ENCODE measurements around the gene SGCD.

The SGCD gene

DNA sequence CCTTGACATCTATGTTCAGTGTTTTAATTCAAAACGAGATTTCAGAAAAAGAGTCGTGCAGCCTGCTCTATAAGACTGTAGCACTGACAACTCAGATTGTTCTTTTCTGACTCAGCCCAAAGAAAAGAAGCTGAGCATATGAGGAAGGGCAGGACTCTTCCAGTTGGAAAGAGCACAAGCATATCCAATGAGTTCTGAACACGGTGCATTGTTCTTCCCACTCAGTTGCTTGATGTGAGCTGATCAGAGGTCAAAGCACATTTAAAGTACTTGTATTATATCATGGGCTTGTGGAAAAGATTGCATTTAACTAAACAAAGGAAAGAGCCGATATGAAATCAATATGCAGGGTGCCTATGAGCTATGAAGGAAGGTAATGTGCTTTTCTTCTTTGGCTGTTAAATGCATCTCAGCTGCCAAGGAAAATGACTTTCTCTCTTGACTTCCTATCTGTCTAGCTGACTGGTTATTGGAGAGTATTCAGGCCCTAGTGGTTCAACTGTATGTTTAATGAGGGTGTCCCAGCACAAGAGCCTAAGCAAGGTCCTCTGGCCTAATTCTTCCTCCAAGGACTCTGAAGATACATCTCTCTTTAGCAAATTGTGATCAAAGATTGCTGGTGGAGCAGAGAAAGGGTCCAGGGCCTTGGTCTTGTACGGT, 296.5 kb downstream of the SGCD start:
- H3K9me3 ChIP-seq (ENCODE audit: control insufficient read depth, low read length), result no peaks in the 10 kb centered on the region
- H3K4me1 ChIP-seq (ENCODE audit: control insufficient read depth, insufficient read depth, low read length, poor library complexity, severe bottlenecking), result no peaks in the 10 kb centered on the region
- H3K36me3 ChIP-seq (ENCODE audit: control insufficient read depth, insufficient read depth, low read length), result no peaks in the 10 kb centered on the region
- no peaks in the 10 kb centered on the region for H3K27me3 ChIP-seq (replicated peaks; ENCODE audit: control insufficient read depth, insufficient read depth, low read length, poor library complexity, severe bottlenecking)
- H3K4me3 ChIP-seq (ENCODE audit: insufficient read depth, low read depth, low read length, poor library complexity, severe bottlenecking), result no peak overlapping the region
- no peak for DNase-seq
- H3K27ac ChIP-seq (ENCODE audit: insufficient read depth, low read length, poor library complexity, severe bottlenecking), result no peak overlapping the region

DNA sequence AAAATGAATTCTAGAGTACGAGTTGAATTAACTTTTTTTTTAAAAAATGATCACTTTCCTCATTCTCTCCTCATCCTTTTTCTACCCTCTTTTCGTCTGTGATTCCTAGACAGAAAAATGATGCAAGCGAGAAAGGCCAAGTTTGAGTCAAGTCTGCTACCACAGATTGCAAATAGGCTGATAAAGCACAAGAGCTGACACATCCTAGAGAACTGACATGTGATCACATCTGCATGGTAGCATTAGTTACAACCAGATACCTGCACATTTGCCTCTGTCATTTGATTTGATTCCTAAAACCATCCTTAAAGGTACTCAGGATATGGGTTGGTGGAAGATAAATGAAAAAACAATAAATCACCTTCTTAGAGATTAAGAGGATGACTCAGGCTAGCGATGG, 297.7 kb downstream of the SGCD start:
- no peaks in the 10 kb centered on the region for H3K27me3 ChIP-seq (replicated peaks; ENCODE audit: control insufficient read depth, insufficient read depth, low read length, poor library complexity, severe bottlenecking)
- no peaks in the 10 kb centered on the region for H3K36me3 ChIP-seq (ENCODE audit: control insufficient read depth, insufficient read depth, low read length)
- H3K9me3 ChIP-seq (ENCODE audit: control insufficient read depth, low read length), result no peaks in the 10 kb centered on the region
- no peak for DNase-seq
- H3K4me3 ChIP-seq (ENCODE audit: insufficient read depth, low read depth, low read length, poor library complexity, severe bottlenecking), result no peak overlapping the region
- no peaks in the 10 kb centered on the region for H3K4me1 ChIP-seq (ENCODE audit: control insufficient read depth, insufficient read depth, low read length, poor library complexity, severe bottlenecking)
- H3K27ac ChIP-seq (ENCODE audit: insufficient read depth, low read length, poor library complexity, severe bottlenecking), result no peak overlapping the region

DNA sequence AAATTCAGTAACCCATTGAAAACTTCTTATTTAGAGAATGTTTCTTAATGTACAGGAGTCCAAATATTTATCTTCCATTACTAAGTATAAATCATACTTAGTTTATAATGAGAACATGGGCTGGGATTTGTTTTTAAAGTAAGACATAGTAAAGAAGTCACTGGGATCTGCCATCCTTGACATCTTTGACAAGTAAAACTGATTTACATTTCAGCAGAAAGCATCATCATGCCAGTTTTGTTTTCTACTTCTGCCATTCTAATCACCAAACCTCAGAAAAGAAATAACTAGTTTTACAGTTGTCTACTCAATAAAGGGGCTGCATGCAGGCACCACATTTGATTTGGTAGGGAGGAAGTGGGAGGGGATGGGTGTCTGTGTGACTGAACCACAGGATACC, 301.5 kb downstream of the SGCD start:
- no peak overlapping the region for H3K4me3 ChIP-seq (ENCODE audit: insufficient read depth, low read depth, low read length, poor library complexity, severe bottlenecking)
- H3K27ac ChIP-seq (ENCODE audit: insufficient read depth, low read length, poor library complexity, severe bottlenecking), result no peak overlapping the region
- H3K27me3 ChIP-seq (replicated peaks; ENCODE audit: control insufficient read depth, insufficient read depth, low read length, poor library complexity, severe bottlenecking), result no peaks in the 10 kb centered on the region
- no peaks in the 10 kb centered on the region for H3K36me3 ChIP-seq (ENCODE audit: control insufficient read depth, insufficient read depth, low read length)
- H3K9me3 ChIP-seq (ENCODE audit: control insufficient read depth, low read length), result no peaks in the 10 kb centered on the region
- H3K4me1 ChIP-seq (ENCODE audit: control insufficient read depth, insufficient read depth, low read length, poor library complexity, severe bottlenecking), result no peaks in the 10 kb centered on the region
- DNase-seq, result no peak

DNA sequence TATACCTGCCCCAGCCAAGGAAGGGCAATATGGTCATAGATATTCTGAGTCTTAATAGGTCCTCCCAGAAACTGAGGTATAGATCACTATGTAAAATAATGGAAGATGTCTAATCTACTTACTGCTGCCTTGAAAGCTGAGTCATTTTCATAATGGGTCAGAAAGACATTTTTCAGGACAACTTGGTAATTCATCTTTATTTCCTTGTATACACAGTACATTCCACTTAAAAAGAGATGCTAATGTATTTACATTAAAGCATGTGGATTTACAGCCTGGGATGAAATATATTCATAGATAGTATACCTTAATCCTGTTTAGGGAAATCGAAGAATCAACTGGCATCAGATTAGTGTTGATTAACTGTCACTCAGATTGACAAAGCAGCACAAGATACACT, 304.0 kb downstream of the SGCD start:
- Histone ChIP-seq H3K27ac (ENCODE audit: insufficient read depth, low read length, poor library complexity, severe bottlenecking) (no peak overlapping the region), H3K9me3 (ENCODE audit: control insufficient read depth, low read length) (no peaks in the 10 kb centered on the region), H3K4me3 (ENCODE audit: insufficient read depth, low read depth, low read length, poor library complexity, severe bottlenecking) (no peak overlapping the region), H3K4me1 (ENCODE audit: control insufficient read depth, insufficient read depth, low read length, poor library complexity, severe bottlenecking) (no peaks in the 10 kb centered on the region), H3K36me3 (ENCODE audit: control insufficient read depth, insufficient read depth, low read length) (no peaks in the 10 kb centered on the region), H3K27me3 (replicated peaks; ENCODE audit: control insufficient read depth, insufficient read depth, low read length, poor library complexity, severe bottlenecking) (no peaks in the 10 kb centered on the region)
- no peak for DNase-seq

DNA sequence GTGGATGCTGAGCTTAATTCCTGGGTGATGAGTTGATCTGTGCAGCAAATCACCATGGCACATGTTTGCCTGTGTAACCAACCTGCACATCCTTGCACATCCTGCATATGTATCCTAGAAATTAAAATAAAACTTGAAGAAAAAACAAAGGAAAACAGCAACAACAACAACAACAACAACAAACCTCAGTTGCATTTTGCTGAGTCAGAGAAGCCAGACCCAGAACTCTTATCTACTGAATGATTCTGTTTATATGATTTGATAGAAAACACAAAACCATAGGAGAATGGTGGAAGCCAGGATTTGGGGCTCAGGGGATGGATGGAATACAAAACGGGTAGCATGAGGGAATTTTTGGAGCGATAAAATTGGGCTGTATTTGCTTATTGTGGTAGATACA, 307.3 kb downstream of the SGCD start:
- Histone ChIP-seq H3K9me3 (ENCODE audit: control insufficient read depth, low read length) (no peaks in the 10 kb centered on the region), H3K4me1 (ENCODE audit: control insufficient read depth, insufficient read depth, low read length, poor library complexity, severe bottlenecking) (no peaks in the 10 kb centered on the region), H3K27ac (ENCODE audit: insufficient read depth, low read length, poor library complexity, severe bottlenecking) (no peak overlapping the region), H3K27me3 (replicated peaks; ENCODE audit: control insufficient read depth, insufficient read depth, low read length, poor library complexity, severe bottlenecking) (no peaks in the 10 kb centered on the region), H3K36me3 (ENCODE audit: control insufficient read depth, insufficient read depth, low read length) (no peaks in the 10 kb centered on the region), H3K4me3 (ENCODE audit: insufficient read depth, low read depth, low read length, poor library complexity, severe bottlenecking) (no peak overlapping the region)
- DNase-seq, result no peak

DNA sequence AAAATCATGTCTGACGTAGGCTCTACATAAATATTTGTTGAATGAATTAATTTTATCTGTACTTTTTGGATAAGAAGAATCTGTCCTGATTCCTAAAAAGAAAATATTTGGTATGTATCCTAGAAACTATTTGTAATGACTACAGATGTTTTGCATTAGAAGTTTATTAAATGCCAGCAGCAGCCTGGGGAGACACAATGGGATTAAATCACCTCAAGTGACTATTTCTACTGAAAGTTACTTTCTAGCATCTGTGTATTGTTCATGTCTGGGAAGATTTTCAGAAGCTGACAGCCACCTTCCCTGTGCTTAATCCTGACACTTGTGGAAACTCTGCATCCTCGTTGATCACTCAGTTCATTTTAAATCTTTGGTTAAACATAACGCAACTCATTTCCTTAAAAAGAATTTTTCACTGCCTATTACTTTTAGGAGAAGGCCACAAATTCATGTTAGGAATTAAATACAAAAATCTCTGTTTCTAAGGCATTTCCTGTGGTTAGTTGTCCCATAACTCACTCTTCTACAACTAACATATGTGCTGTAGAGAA, 313.8 kb downstream of the SGCD start:
- Histone ChIP-seq H3K9me3 (ENCODE audit: control insufficient read depth, low read length) (no peaks in the 10 kb centered on the region), H3K27me3 (replicated peaks; ENCODE audit: control insufficient read depth, insufficient read depth, low read length, poor library complexity, severe bottlenecking) (no peaks in the 10 kb centered on the region), H3K4me3 (ENCODE audit: insufficient read depth, low read depth, low read length, poor library complexity, severe bottlenecking) (no peak overlapping the region), H3K27ac (ENCODE audit: insufficient read depth, low read length, poor library complexity, severe bottlenecking) (no peak overlapping the region), H3K4me1 (ENCODE audit: control insufficient read depth, insufficient read depth, low read length, poor library complexity, severe bottlenecking) (no peaks in the 10 kb centered on the region), H3K36me3 (ENCODE audit: control insufficient read depth, insufficient read depth, low read length) (no peaks in the 10 kb centered on the region)
- DNase-seq, result no peak

DNA sequence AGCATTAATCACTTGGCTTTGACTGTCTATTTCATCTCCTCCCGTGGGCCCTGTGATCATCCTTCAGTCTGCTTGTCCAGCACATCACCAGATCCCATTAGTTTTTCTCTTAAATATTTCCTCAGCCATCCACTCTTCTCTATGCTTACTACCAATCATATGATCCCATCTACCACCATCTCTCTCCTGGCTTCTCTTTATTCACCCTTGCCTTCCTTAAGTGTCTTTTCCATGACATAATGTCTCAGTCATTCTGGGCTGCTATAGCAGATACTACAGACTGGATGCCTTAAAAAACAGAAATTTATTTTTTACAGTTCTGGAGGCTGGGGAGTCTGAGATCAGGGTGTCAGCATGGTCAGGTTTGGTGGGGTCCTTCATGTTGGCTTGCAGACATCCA, 314.7 kb downstream of the SGCD start:
- no peak for DNase-seq
- Histone ChIP-seq H3K36me3 (ENCODE audit: control insufficient read depth, insufficient read depth, low read length) (no peaks in the 10 kb centered on the region), H3K27me3 (replicated peaks; ENCODE audit: control insufficient read depth, insufficient read depth, low read length, poor library complexity, severe bottlenecking) (no peaks in the 10 kb centered on the region), H3K9me3 (ENCODE audit: control insufficient read depth, low read length) (no peaks in the 10 kb centered on the region), H3K27ac (ENCODE audit: insufficient read depth, low read length, poor library complexity, severe bottlenecking) (no peak overlapping the region), H3K4me1 (ENCODE audit: control insufficient read depth, insufficient read depth, low read length, poor library complexity, severe bottlenecking) (no peaks in the 10 kb centered on the region), H3K4me3 (ENCODE audit: insufficient read depth, low read depth, low read length, poor library complexity, severe bottlenecking) (no peak overlapping the region)

DNA sequence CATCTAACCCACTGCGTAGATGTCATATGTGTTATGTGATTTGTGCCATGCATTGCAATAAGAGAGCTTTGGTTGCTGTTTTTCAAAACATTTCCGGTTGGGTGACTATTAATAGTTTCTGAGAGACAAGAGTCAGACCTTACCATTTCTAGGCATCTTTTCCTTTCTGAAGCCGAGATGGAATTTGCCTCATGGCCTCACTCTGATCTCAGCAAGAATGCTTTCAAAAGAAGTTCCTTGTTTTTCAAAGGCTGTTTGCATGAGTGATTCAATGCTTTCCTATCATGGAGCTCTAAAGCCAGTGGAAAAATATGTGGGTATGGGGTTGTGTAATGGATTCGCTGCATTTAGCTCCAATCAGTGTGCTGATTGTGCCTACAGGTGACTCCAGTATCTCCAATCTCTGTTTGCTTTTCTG, 320.1 kb downstream of the SGCD start:
- no peak overlapping the region for H3K27ac ChIP-seq (ENCODE audit: insufficient read depth, low read length, poor library complexity, severe bottlenecking)
- no peaks in the 10 kb centered on the region for H3K36me3 ChIP-seq (ENCODE audit: control insufficient read depth, insufficient read depth, low read length)
- H3K27me3 ChIP-seq (replicated peaks; ENCODE audit: control insufficient read depth, insufficient read depth, low read length, poor library complexity, severe bottlenecking), result no peaks in the 10 kb centered on the region
- DNase-seq, result no peak
- H3K4me3 ChIP-seq (ENCODE audit: insufficient read depth, low read depth, low read length, poor library complexity, severe bottlenecking), result no peak overlapping the region
- no peaks in the 10 kb centered on the region for H3K9me3 ChIP-seq (ENCODE audit: control insufficient read depth, low read length)
- no peaks in the 10 kb centered on the region for H3K4me1 ChIP-seq (ENCODE audit: control insufficient read depth, insufficient read depth, low read length, poor library complexity, severe bottlenecking)

DNA sequence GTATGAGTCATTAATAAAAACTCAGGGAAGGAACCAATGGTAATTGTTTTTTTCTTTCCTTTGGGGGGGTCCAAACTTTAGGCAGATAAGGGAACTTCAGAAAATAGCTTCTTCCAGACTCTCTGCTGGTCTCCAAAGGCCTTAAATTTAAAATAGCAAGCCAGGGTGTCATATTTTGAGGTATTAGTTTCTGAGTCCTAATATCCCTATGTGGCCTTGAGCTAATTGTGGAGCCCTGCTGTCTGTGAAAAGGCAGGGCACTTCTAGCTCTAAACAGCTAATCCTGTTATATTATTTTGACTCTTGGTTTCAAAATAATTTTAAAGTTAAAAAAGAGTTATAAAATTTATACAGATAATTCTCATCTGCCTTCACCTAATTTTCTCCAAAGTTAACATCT, 327.5 kb downstream of the SGCD start:
- no peak overlapping the region for H3K4me3 ChIP-seq (ENCODE audit: insufficient read depth, low read depth, low read length, poor library complexity, severe bottlenecking)
- H3K9me3 ChIP-seq (ENCODE audit: control insufficient read depth, low read length), result no peaks in the 10 kb centered on the region
- H3K4me1 ChIP-seq (ENCODE audit: control insufficient read depth, insufficient read depth, low read length, poor library complexity, severe bottlenecking), result no peaks in the 10 kb centered on the region
- H3K27me3 ChIP-seq (replicated peaks; ENCODE audit: control insufficient read depth, insufficient read depth, low read length, poor library complexity, severe bottlenecking), result no peaks in the 10 kb centered on the region
- DNase-seq, result no peak
- no peaks in the 10 kb centered on the region for H3K36me3 ChIP-seq (ENCODE audit: control insufficient read depth, insufficient read depth, low read length)
- H3K27ac ChIP-seq (ENCODE audit: insufficient read depth, low read length, poor library complexity, severe bottlenecking), result no peak overlapping the region

DNA sequence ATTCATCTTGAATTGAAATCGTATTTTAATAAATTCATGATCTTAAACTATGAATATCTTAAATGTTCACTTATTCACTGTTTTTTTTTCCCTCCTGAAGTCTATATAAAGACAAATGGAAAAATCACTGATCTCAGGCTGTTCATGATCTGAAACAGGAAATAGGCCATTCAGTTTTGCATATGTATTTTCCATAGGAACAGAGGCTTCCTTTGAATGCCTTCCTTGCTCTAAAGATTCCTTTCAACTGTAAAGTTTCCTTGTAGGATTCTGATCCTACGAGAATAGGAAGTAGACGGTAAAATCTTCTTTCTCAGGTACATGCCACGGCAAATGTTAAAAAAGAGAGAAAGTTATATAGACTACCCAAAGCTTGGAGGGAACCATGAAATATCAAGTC, 328.8 kb downstream of the SGCD start:
- H3K27me3 ChIP-seq (replicated peaks; ENCODE audit: control insufficient read depth, insufficient read depth, low read length, poor library complexity, severe bottlenecking), result no peaks in the 10 kb centered on the region
- H3K4me3 ChIP-seq (ENCODE audit: insufficient read depth, low read depth, low read length, poor library complexity, severe bottlenecking), result no peak overlapping the region
- no peaks in the 10 kb centered on the region for H3K9me3 ChIP-seq (ENCODE audit: control insufficient read depth, low read length)
- no peaks in the 10 kb centered on the region for H3K36me3 ChIP-seq (ENCODE audit: control insufficient read depth, insufficient read depth, low read length)
- H3K4me1 ChIP-seq (ENCODE audit: control insufficient read depth, insufficient read depth, low read length, poor library complexity, severe bottlenecking), result no peaks in the 10 kb centered on the region
- no peak overlapping the region for H3K27ac ChIP-seq (ENCODE audit: insufficient read depth, low read length, poor library complexity, severe bottlenecking)
- no peak for DNase-seq
